WTC11 (cell line): Measurements from ENCODE around the gene SMAD6. TPM values are rescaled to one million over a fixed set of nuclear protein-coding genes. Genes with fewer than 3 reads are reported as not detected.
"Not testable (repeated sequence)": the region's sequence is repeated elsewhere in the genome, so short reads cannot be mapped to it uniquely, and the experiment has no call there.

Experiments
- ATAC-seq: fragments of 200-7000 bp; cut with Tn5 transposase; 2 replicates; pipeline ENCODE4 v1.10.0; 2021; ENCODE audit warnings: mild to moderate bottlenecking, moderate library complexity
- CTCF ChIA-PET: fragments of 300-600 bp; sonication (Branson Sonifier 250); formaldehyde crosslinking; loops from one replicate; lab custom pipeline; 2021; ENCODE audit warnings: antibody characterized with exemption; lab: Charles Lee
- POLR2A ChIA-PET: fragments of 350-600 bp; sonication (Branson Sonifier 250); formaldehyde crosslinking; loops from one replicate; lab custom pipeline; 2021; ENCODE audit warnings: antibody characterized with exemption; lab: Charles Lee
- DNase-seq: peaks from one replicate; pipeline ENCODE4 v3.0.0; 2021; ENCODE audit warnings: low spot score
- H3K27ac Mint-ChIP-seq: 2 replicates; pipeline ENCODE4 v1.8.0; 2021; ENCODE audit warnings: mixed read lengths
- H3K27me3 Mint-ChIP-seq: 2 replicates; pipeline ENCODE4 v1.8.0; 2021; ENCODE audit warnings: low read depth, mild to moderate bottlenecking, moderate library complexity, mixed read lengths
- H3K36me3 Mint-ChIP-seq: 2 replicates; pipeline ENCODE4 v1.8.0; 2021; ENCODE audit warnings: mixed read lengths
- H3K4me1 Mint-ChIP-seq: 2 replicates; pipeline ENCODE4 v1.8.0; 2022; ENCODE audit warnings: mixed read lengths
- H3K4me3 Mint-ChIP-seq: 2 replicates; pipeline ENCODE4 v1.8.0; 2021; ENCODE audit warnings: mild to moderate bottlenecking, moderate library complexity, mixed read lengths
- H3K9me3 Mint-ChIP-seq: 2 replicates; pipeline ENCODE4 v1.8.0; 2021; ENCODE audit warnings: mixed read lengths
- ELF4 ChIP-seq: sonication (generic); formaldehyde crosslinking; IDR thresholded peaks from 2 replicates; pipeline ENCODE4 v1.8.1; 2022; ENCODE audit warnings: low read depth, mild to moderate bottlenecking, moderate library complexity, missing genetic modification reagents
- ETV6 ChIP-seq: sonication (generic); formaldehyde crosslinking; IDR thresholded peaks from 2 replicates; pipeline ENCODE4 v1.8.1; 2022; ENCODE audit warnings: mild to moderate bottlenecking, missing genetic modification reagents
- HMGA2 ChIP-seq: fragments of 250-450 bp; sonication (Bioruptor Pico); IDR thresholded peaks from 2 replicates; pipeline ENCODE4 v1.4.0; 2021; ENCODE audit warnings: mild to moderate bottlenecking, moderate library complexity
- MYBL2 ChIP-seq: sonication (generic); formaldehyde crosslinking; IDR thresholded peaks from 2 replicates; pipeline ENCODE4 v1.8.1; 2023; ENCODE audit warnings: mild to moderate bottlenecking, moderate library complexity, missing genetic modification reagents
- NFATC4 ChIP-seq: fragments of 250-450 bp; sonication (Bioruptor Pico); IDR thresholded peaks from 2 replicates; pipeline ENCODE4 v1.9.0; 2021; ENCODE audit warnings: mild to moderate bottlenecking
- NFYB ChIP-seq: sonication (generic); formaldehyde crosslinking; conservative IDR thresholded peaks from 2 replicates; pipeline ENCODE4 v1.8.0; 2022; ENCODE audit warnings: low read depth, missing genetic modification reagents
- NR2C2 ChIP-seq: sonication (generic); formaldehyde crosslinking; IDR thresholded peaks from 2 replicates; pipeline ENCODE4 v1.8.0; 2022; ENCODE audit warnings: mild to moderate bottlenecking, missing genetic modification reagents
- OVOL2 ChIP-seq: fragments of 250-450 bp; sonication (Bioruptor Pico); IDR thresholded peaks from 2 replicates; pipeline ENCODE4 v1.9.0; 2021; ENCODE audit warnings: mild to moderate bottlenecking, borderline replicate concordance
- RORB ChIP-seq: fragments of 250-450 bp; sonication (Bioruptor Pico); IDR thresholded peaks from 2 replicates; pipeline ENCODE4 v1.9.0; 2021; ENCODE audit warnings: mild to moderate bottlenecking
- ZNF121 ChIP-seq: sonication (generic); formaldehyde crosslinking; IDR thresholded peaks from 2 replicates; pipeline ENCODE4 v1.8.0; 2023; ENCODE audit warnings: missing genetic modification reagents
- ZNF232 ChIP-seq: sonication (generic); formaldehyde crosslinking; IDR thresholded peaks from 2 replicates; pipeline ENCODE4 v1.8.0; 2022; ENCODE audit warnings: mild to moderate bottlenecking, missing genetic modification reagents
- total RNA-seq: library from RNA; stranded (reverse); gene quantifications from 3 replicates; pipeline ENCODE4 v1.2.3, GENCODE V29; 2021
- TF ChIP-seq, protein P1 (sequence below): fragments of 250-450 bp; sonication (Bioruptor Pico); IDR thresholded peaks from 2 replicates; pipeline ENCODE4 v1.9.0; 2021; ENCODE audit warnings: moderate library complexity, mild to moderate bottlenecking, inconsistent platforms, borderline replicate concordance
- TF ChIP-seq, protein P2 (sequence below): sonication (generic); formaldehyde crosslinking; IDR thresholded peaks from 2 replicates; pipeline ENCODE4 v1.8.0; 2022; ENCODE audit warnings: mild to moderate bottlenecking, missing genetic modification reagents
- TF ChIP-seq, protein P3 (sequence below): sonication (generic); formaldehyde crosslinking; IDR thresholded peaks from 2 replicates; pipeline ENCODE4 v1.8.0; 2022; ENCODE audit warnings: missing genetic modification reagents
- TF ChIP-seq, protein P4 (sequence below): sonication (generic); formaldehyde crosslinking; IDR thresholded peaks from 2 replicates; pipeline ENCODE4 v1.8.1; 2022; ENCODE audit warnings: low read depth, mild to moderate bottlenecking, moderate library complexity, missing genetic modification reagents, borderline replicate concordance
- TF ChIP-seq, protein P5 (sequence below): fragments of 250-450 bp; sonication (Bioruptor Pico); conservative IDR thresholded peaks from 2 replicates; pipeline ENCODE4 v1.9.0; 2021; ENCODE audit warnings: mild to moderate bottlenecking

Gene SMAD6
- total RNA-seq, 1 experiment from 2014 or later, result 13.9 TPM

DNA sequence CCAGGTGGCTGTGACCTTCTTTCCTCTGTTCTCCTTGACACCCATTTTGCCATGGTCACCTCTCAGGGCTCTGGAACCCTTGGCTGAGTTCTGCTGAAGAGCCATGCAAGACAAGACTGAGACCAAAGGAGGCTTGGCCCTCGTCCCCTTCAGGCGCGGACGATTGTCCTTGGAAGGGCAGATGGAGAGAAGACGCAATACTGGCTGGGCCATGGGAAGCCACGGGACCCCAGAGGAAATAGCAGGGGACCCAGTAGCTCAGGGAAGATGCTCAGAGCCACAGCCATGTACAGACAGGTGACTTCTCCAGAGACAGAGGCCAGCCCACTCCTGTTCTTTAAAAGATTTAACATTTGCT is 125.6 kb downstream of the SMAD6 start:
- CTCF ChIA-PET, result interaction anchor here (0.8 to 1.7 kb wide), 2 partner anchors 25 to 209 kb away, joined by 4 read pairs; no protein-coding TSS in a partner anchor
- TF ChIP-seq, protein P1, sequence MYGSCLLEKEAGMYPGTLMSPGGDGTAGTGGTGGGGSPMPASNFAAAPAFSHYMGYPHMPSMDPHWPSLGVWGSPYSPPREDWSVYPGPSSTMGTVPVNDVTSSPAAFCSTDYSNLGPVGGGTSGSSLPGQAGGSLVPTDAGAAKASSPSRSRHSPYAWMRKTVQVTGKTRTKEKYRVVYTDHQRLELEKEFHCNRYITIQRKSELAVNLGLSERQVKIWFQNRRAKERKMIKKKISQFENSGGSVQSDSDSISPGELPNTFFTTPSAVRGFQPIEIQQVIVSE, result no peak
- no peak for TF ChIP-seq OVOL2
- TF ChIP-seq ELF4, result no peak
- TF ChIP-seq, protein P2, sequence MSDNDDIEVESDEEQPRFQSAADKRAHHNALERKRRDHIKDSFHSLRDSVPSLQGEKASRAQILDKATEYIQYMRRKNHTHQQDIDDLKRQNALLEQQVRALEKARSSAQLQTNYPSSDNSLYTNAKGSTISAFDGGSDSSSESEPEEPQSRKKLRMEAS (CRISPR knock-in tag), result no peak
- TF ChIP-seq ZNF232, result no peak
- TF ChIP-seq, protein P3, sequence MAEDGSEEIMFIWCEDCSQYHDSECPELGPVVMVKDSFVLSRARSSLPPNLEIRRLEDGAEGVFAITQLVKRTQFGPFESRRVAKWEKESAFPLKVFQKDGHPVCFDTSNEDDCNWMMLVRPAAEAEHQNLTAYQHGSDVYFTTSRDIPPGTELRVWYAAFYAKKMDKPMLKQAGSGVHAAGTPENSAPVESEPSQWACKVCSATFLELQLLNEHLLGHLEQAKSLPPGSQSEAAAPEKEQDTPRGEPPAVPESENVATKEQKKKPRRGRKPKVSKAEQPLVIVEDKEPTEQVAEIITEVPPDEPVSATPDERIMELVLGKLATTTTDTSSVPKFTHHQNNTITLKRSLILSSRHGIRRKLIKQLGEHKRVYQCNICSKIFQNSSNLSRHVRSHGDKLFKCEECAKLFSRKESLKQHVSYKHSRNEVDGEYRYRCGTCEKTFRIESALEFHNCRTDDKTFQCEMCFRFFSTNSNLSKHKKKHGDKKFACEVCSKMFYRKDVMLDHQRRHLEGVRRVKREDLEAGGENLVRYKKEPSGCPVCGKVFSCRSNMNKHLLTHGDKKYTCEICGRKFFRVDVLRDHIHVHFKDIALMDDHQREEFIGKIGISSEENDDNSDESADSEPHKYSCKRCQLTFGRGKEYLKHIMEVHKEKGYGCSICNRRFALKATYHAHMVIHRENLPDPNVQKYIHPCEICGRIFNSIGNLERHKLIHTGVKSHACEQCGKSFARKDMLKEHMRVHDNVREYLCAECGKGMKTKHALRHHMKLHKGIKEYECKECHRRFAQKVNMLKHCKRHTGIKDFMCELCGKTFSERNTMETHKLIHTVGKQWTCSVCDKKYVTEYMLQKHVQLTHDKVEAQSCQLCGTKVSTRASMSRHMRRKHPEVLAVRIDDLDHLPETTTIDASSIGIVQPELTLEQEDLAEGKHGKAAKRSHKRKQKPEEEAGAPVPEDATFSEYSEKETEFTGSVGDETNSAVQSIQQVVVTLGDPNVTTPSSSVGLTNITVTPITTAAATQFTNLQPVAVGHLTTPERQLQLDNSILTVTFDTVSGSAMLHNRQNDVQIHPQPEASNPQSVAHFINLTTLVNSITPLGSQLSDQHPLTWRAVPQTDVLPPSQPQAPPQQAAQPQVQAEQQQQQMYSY (CRISPR knock-in tag), result no peak
- no peak for TF ChIP-seq RORB (CRISPR knock-in tag)
- no peak for TF ChIP-seq ZNF121 (CRISPR knock-in tag)
- TF ChIP-seq NFYB, result no peak
- TF ChIP-seq ETV6, result no peak
- no peak for TF ChIP-seq HMGA2 (CRISPR knock-in tag)
- TF ChIP-seq NFATC4 (CRISPR knock-in tag), result no peak
- no peak for TF ChIP-seq MYBL2
- no peak for TF ChIP-seq NR2C2
- TF ChIP-seq, protein P4, sequence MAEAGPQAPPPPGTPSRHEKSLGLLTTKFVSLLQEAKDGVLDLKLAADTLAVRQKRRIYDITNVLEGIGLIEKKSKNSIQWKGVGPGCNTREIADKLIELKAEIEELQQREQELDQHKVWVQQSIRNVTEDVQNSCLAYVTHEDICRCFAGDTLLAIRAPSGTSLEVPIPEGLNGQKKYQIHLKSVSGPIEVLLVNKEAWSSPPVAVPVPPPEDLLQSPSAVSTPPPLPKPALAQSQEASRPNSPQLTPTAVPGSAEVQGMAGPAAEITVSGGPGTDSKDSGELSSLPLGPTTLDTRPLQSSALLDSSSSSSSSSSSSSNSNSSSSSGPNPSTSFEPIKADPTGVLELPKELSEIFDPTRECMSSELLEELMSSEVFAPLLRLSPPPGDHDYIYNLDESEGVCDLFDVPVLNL (CRISPR knock-in tag), result no peak
- H3K4me3 Mint-ChIP-seq, result no peak overlapping the region
- H3K27me3 Mint-ChIP-seq, result peaks cover 18% of the 10 kb centered on the region
- POLR2A ChIA-PET, result interaction anchor here (0.6 kb wide), 1 partner anchor 102 kb away, joined by 3 read pairs; no protein-coding TSS in a partner anchor
- ATAC-seq (peak; percentile 14; the same call in 1 of the 2 replicates), DNase-seq (no peak)
- no peaks in the 10 kb centered on the region for H3K9me3 Mint-ChIP-seq
- peak overlapping the region; percentile 17; the same call in 1 of the 2 replicates for H3K27ac Mint-ChIP-seq
- H3K36me3 Mint-ChIP-seq, result no peaks in the 10 kb centered on the region
- H3K4me1 Mint-ChIP-seq, result peaks cover 42% of the 10 kb centered on the region

DNA sequence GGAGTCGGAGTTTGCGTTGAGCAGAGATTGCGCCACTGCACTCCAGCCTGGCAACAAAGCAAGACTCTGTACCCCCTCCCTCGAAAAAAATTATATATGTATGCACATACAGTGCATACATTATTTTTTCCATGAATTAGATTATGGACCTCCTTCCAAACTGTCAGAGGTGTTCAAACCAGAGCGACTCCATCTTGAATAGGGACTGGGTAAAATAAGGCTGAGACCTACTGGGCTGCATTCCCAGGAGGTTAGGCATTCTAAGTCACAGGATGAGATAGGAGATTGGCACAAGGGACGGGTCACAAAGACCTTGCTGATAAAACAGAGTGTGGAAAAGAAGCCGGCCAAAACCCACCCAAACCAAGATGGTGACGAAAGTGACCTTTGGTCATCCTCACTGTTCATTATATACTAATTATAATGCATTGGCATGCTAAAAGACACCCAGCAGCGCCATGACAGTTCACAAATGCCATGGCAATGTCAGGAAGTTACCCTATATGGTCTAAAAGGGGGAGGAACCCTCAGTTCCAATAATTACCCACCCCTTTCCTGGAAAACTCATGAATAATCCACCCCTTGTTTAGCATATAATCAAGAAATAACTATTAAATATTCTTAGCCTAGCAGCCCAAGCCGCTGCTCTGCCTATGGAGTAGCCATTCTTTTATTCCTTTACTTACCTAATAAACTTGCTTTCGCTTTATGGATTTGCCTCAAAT is 126.9 kb downstream of the SMAD6 start:
- H3K4me3 Mint-ChIP-seq, CTCF ChIA-PET, H3K27ac Mint-ChIP-seq, H3K36me3 Mint-ChIP-seq, ATAC-seq, H3K9me3 Mint-ChIP-seq, POLR2A ChIA-PET, DNase-seq: not testable (repeated sequence)
- peaks cover 15% of the 10 kb centered on the region for H3K27me3 Mint-ChIP-seq
- H3K4me1 Mint-ChIP-seq, result peaks cover 52% of the 10 kb centered on the region

DNA sequence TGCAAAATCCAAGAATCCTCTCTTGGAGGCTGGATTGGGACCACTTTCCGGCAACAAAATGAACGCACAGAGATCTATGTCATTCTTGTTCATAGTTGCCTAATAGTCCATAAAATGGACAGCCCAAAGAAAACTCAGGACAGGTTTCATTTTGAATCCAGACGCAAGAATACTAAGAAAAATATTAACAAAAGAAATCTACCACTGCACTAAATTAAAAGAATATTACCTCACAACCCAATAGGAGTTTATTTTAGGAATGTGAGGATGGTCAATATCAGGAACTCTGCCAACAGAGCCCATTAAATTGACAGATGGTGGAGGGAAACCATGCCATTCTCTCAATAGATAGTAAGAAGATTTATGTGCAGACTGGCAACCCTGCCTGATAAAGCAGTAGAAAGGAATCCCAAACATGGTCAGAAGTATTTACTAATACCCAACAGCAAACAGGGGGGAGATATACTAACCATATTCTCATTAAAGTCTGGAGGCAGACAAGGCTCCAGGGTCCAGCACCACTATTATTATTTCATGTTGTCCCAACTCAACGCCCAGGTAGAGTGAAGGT is 127.6 kb downstream of the SMAD6 start:
- H3K9me3 Mint-ChIP-seq, result no peaks in the 10 kb centered on the region
- H3K36me3 Mint-ChIP-seq, result no peaks in the 10 kb centered on the region
- ChIA-PET CTCF (interaction anchor here (0.9 to 1.7 kb wide), 3 partner anchors 9 to 41 kb away, joined by 3 to 9 read pairs (median 3); no protein-coding TSS in a partner anchor), POLR2A (no interaction called here)
- H3K27me3 Mint-ChIP-seq, result peaks cover 13% of the 10 kb centered on the region
- TF ChIP-seq, protein P5, sequence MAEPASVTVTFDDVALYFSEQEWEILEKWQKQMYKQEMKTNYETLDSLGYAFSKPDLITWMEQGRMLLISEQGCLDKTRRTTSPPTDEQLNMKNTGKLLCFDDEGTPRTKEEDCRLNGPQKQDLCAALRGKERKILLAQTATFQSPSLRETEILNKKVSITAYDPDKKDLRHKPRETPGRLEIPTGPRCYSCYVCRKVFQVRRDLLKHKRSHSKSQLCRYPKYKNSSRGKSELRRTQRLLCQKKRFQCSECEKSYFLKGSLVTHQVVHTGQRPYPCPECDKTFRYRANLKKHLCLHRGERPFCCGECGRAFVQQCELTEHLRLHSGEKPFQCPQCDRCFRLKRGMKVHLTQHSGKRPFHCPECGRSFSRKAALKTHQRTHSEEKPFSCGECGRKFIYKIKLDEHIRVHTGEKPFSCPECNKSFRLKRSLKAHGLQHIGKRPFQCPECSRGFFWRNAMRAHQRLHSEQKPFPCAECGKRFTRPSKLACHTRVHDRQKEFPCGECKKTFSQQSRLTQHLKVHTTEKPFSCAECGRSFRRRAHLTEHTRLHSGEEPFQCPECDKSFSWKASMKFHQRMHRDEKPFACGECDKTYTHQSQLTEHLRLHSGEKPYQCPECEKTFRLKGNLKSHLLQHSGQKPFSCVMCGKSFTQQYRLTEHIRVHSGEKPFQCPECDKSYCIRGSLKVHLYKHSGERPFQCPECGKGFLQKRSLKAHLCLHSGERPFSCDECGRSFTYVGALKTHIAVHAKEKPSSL (CRISPR knock-in tag), result no peak
- TF ChIP-seq ETV6, result no peak
- H3K27ac Mint-ChIP-seq, result no peak overlapping the region
- ATAC-seq (no peak), DNase-seq (no peak)
- H3K4me1 Mint-ChIP-seq, result peaks cover 59% of the 10 kb centered on the region
- H3K4me3 Mint-ChIP-seq, result no peak overlapping the region
